AG08396 (cell line): ENCODE results near the gene LRMDA.

ENCODE experiments used
- DNase-seq: peaks from one replicate; pipeline ENCODE4 v3.0.0; 2012; ENCODE audit warnings: low spot score, mixed read lengths

Gene LRMDA

GRCh38 chr10:76398043-76398710, 966.8 kb downstream of the LRMDA start:
- DNase-seq = no peak

- DNase-seq = no peak
Observed at GRCh38 chr10:76399226-76399625, 967.8 kb downstream of the LRMDA start.

GRCh38 chr10:76401006-76401405, 969.6 kb downstream of the LRMDA start:
- no peak for DNase-seq

GRCh38 chr10:76403912-76404311, 972.5 kb downstream of the LRMDA start:
- peak; percentile 57 for DNase-seq

GRCh38 chr10:76404531-76404930, 973.1 kb downstream of the LRMDA start:
- DNase-seq = no peak

- DNase-seq = no peak
Observed at GRCh38 chr10:76405922-76406321, 974.5 kb downstream of the LRMDA start.

- no peak for DNase-seq
Observed at GRCh38 chr10:76408646-76409045, 977.2 kb downstream of the LRMDA start.

GRCh38 chr10:76411729-76412435, 980.5 kb downstream of the LRMDA start:
- peak; percentile 39 for DNase-seq

GRCh38 chr10:76415554-76415953, 984.1 kb downstream of the LRMDA start:
- no peak for DNase-seq

- DNase-seq = no peak
Observed at GRCh38 chr10:76416642-76417041, 985.2 kb downstream of the LRMDA start.

- no peak for DNase-seq
Observed at GRCh38 chr10:76420725-76421124, 989.3 kb downstream of the LRMDA start.

- DNase-seq = no peak
Observed at GRCh38 chr10:76422769-76423168, 991.3 kb downstream of the LRMDA start.

GRCh38 chr10:76428551-76429367, 997.3 kb downstream of the LRMDA start:
- DNase-seq = peak; percentile 73

- DNase-seq = no peak
Observed at GRCh38 chr10:76429368-76430060, 998.1 kb downstream of the LRMDA start.

- DNase-seq = no peak
Observed at GRCh38 chr10:76430061-76430645, 998.7 kb downstream of the LRMDA start.

GRCh38 chr10:76432016-76433012, 1000.9 kb downstream of the LRMDA start:
- DNase-seq = peak; percentile 79

- DNase-seq = no peak
Observed at GRCh38 chr10:76433161-76434005, 1002.0 kb downstream of the LRMDA start.

- no peak for DNase-seq
Observed at GRCh38 chr10:76435157-76435556, 1003.7 kb downstream of the LRMDA start.

GRCh38 chr10:76436401-76436811, 1005.0 kb downstream of the LRMDA start:
- DNase-seq = no peak

GRCh38 chr10:76436981-76437380, 1005.6 kb downstream of the LRMDA start:
- no peak for DNase-seq
